H9 (cell line): ENCODE data around the gene OR8B3. TPM values are rescaled to one million over a fixed set of nuclear protein-coding genes. Genes with fewer than 3 reads are reported as not detected.

Experiments
- DNase-seq: peaks from one replicate; pipeline ENCODE4 v3.0.0-alpha.2; 2017
- H2AFZ ChIP-seq: one replicate; pipeline ENCODE4 v1.6.1; 2013; ENCODE audit warnings: mild to moderate bottlenecking, low read length, control low read depth, moderate library complexity
- H2AK5ac ChIP-seq: 2 replicates; pipeline ENCODE4 v1.6.1; 2013; ENCODE audit warnings: low read length, control low read depth, mixed read lengths; ENCODE audit not compliant: insufficient read length
- H2BK120ac ChIP-seq: one replicate; pipeline ENCODE4 v1.6.1; 2013; ENCODE audit warnings: low read depth, mild to moderate bottlenecking, low read length, control low read depth, inconsistent platforms; ENCODE audit not compliant: poor library complexity, severe bottlenecking
- H2BK12ac ChIP-seq: 2 replicates; pipeline ENCODE4 v1.6.1; 2013; ENCODE audit warnings: low read length, control low read depth, mixed read lengths, low read depth; ENCODE audit not compliant: insufficient read length
- H2BK15ac ChIP-seq: 2 replicates; pipeline ENCODE4 v1.6.1; 2013; ENCODE audit warnings: low read depth, low read length, control low read depth
- H2BK20ac ChIP-seq: one replicate; pipeline ENCODE4 v1.6.1; 2013; ENCODE audit warnings: low read depth, mild to moderate bottlenecking, low read length, control low read depth, inconsistent platforms; ENCODE audit not compliant: poor library complexity, severe bottlenecking
- H2BK5ac ChIP-seq: 2 replicates; pipeline ENCODE4 v1.6.1; 2013; ENCODE audit warnings: low read length, control low read depth, mixed read lengths; ENCODE audit not compliant: insufficient read length
- H3K14ac ChIP-seq: 2 replicates; pipeline ENCODE4 v1.6.1; 2013; ENCODE audit warnings: low read length, control low read depth; ENCODE audit not compliant: insufficient read depth
- H3K18ac ChIP-seq: 2 replicates; pipeline ENCODE4 v1.6.1; 2013; ENCODE audit warnings: low read depth, mild to moderate bottlenecking, mixed read lengths, low read length, control low read depth; ENCODE audit not compliant: insufficient read length
- H3K23ac ChIP-seq: 2 replicates; pipeline ENCODE4 v1.6.1; 2013; ENCODE audit warnings: low read length, control low read depth, mixed read lengths, low read depth; ENCODE audit not compliant: insufficient read length
- H3K23me2 ChIP-seq: 2 replicates; pipeline ENCODE4 v1.6.1; 2013; ENCODE audit warnings: low read depth, mild to moderate bottlenecking, mixed read lengths, low read length, control low read depth; ENCODE audit not compliant: insufficient read length, poor library complexity, severe bottlenecking
- H3K27ac ChIP-seq: 2 replicates; pipeline ENCODE4 v1.5.1; 2013; ENCODE audit warnings: low read length, control low read depth, mixed read lengths, low read depth; ENCODE audit not compliant: insufficient read length
- H3K27me3 ChIP-seq: 2 replicates; pipeline ENCODE4 v1.6.1; 2013; ENCODE audit warnings: low read length, control low read depth, inconsistent platforms; ENCODE audit not compliant: insufficient read depth
- H3K4ac ChIP-seq: 2 replicates; pipeline ENCODE4 v1.6.1; 2013; ENCODE audit warnings: low read depth, mild to moderate bottlenecking, control low read depth, inconsistent platforms, low read length, moderate library complexity
- H3K4me1 ChIP-seq: 2 replicates; pipeline ENCODE4 v1.6.1; 2013; ENCODE audit warnings: low read length, control low read depth, inconsistent platforms; ENCODE audit not compliant: insufficient read depth
- H3K4me2 ChIP-seq: 2 replicates; pipeline ENCODE4 v1.6.1; 2013; ENCODE audit warnings: low read length, control low read depth, mixed read lengths; ENCODE audit not compliant: insufficient read length, insufficient read depth
- H3K56ac ChIP-seq: 2 replicates; pipeline ENCODE4 v1.6.1; 2013; ENCODE audit warnings: low read depth, mild to moderate bottlenecking, mixed read lengths, low read length, control low read depth; ENCODE audit not compliant: insufficient read length
- H3K79me1 ChIP-seq: 2 replicates; pipeline ENCODE4 v1.6.1; 2013; ENCODE audit warnings: low read depth, mild to moderate bottlenecking, moderate library complexity, low read length, control low read depth, inconsistent platforms; ENCODE audit not compliant: insufficient read depth, poor library complexity, severe bottlenecking
- H3K79me2 ChIP-seq: 2 replicates; pipeline ENCODE4 v1.6.1; 2013; ENCODE audit warnings: low read length, control low read depth, inconsistent platforms; ENCODE audit not compliant: insufficient read depth
- H3K9ac ChIP-seq: 2 replicates; pipeline ENCODE4 v1.6.1; 2013; ENCODE audit warnings: low read length, control low read depth, mixed read lengths; ENCODE audit not compliant: insufficient read length; ENCODE audit errors: extremely low read depth
- H3K9me3 ChIP-seq: one replicate; pipeline ENCODE4 v1.6.1; 2013; ENCODE audit warnings: low read depth, low read length, inconsistent platforms; ENCODE audit not compliant: control insufficient read depth
- H3T11ph ChIP-seq: one replicate; pipeline ENCODE4 v1.6.1; 2013; ENCODE audit warnings: mild to moderate bottlenecking, low read length, control low read depth, inconsistent platforms
- H4K20me1 ChIP-seq: one replicate; pipeline ENCODE4 v1.6.1; 2013; ENCODE audit not compliant: control insufficient read depth, insufficient read length, insufficient read depth
- H4K5ac ChIP-seq: 2 replicates; pipeline ENCODE4 v1.6.1; 2013; ENCODE audit warnings: low read depth, mild to moderate bottlenecking, mixed read lengths, low read length, control low read depth; ENCODE audit not compliant: insufficient read length
- H4K8ac ChIP-seq: replicated peaks from 2 replicates; pipeline ENCODE4 v1.6.1; 2013; ENCODE audit warnings: low read length, control low read depth, mixed read lengths, low read depth; ENCODE audit not compliant: insufficient read length
- H4K91ac ChIP-seq: 2 replicates; pipeline ENCODE4 v1.6.1; 2013; ENCODE audit warnings: low read depth, mild to moderate bottlenecking, moderate library complexity, mixed read lengths, low read length, control low read depth; ENCODE audit not compliant: insufficient read length
- H3K27ac Mint-ChIP-seq, 3 experiments: 2 replicates in 2 of 3; 3 replicates in 1 of 3; pipeline ENCODE4 v1.8.0; 2020 to 2021; ENCODE audit warnings: mixed read lengths in 3 of 3, mild to moderate bottlenecking in 1 of 3, moderate library complexity in 1 of 3
- H3K27me3 Mint-ChIP-seq: 2 replicates; pipeline ENCODE4 v1.8.0; 2021; ENCODE audit warnings: low read depth, mild to moderate bottlenecking, moderate library complexity, mixed read lengths
- H3K36me3 Mint-ChIP-seq, 3 experiments: 2 replicates in 2 of 3; 3 replicates in 1 of 3; pipeline ENCODE4 v1.8.0; 2020 to 2021; ENCODE audit warnings: low read depth in 3 of 3, mixed read lengths in 3 of 3; ENCODE audit not compliant: insufficient read depth in 1 of 3
- H3K4me1 Mint-ChIP-seq, 2 experiments: 2 replicates each; pipeline ENCODE4 v1.8.0; 2020; ENCODE audit warnings: mixed read lengths in 2 of 2
- H3K4me3 Mint-ChIP-seq, 2 experiments: 2 replicates in 1 of 2; 3 replicates in 1 of 2; pipeline ENCODE4 v1.8.0; 2020 to 2021; ENCODE audit warnings: mild to moderate bottlenecking in 2 of 2, mixed read lengths in 2 of 2, moderate library complexity in 1 of 2
- H3K9me3 Mint-ChIP-seq, 2 experiments: 2 replicates in 1 of 2; 3 replicates in 1 of 2; pipeline ENCODE4 v1.8.0; 2020; ENCODE audit warnings: mild to moderate bottlenecking in 2 of 2, mixed read lengths in 2 of 2, moderate library complexity in 1 of 2
- CTCF ChIP-seq: fragments of 200-600 bp; sonication (generic); conservative IDR thresholded peaks from 3 replicates; pipeline ENCODE4 v1.8.0; 2021; ENCODE audit warnings: antibody characterized with exemption, mild to moderate bottlenecking
- long read RNA-seq: library from polyadenylated mRNA; unstranded; transcript quantifications from one replicate; pipeline ENCODE4 v2.0.0, GENCODE V29; 2020
- total RNA-seq: library from RNA; stranded (reverse); gene quantifications from 2 replicates; pipeline ENCODE4 v1.2.1, GENCODE V29; 2021

OR8B3 gene
- total RNA-seq, result not detected in 2 replicates
- long read RNA-seq, result 0 reads

DNA sequence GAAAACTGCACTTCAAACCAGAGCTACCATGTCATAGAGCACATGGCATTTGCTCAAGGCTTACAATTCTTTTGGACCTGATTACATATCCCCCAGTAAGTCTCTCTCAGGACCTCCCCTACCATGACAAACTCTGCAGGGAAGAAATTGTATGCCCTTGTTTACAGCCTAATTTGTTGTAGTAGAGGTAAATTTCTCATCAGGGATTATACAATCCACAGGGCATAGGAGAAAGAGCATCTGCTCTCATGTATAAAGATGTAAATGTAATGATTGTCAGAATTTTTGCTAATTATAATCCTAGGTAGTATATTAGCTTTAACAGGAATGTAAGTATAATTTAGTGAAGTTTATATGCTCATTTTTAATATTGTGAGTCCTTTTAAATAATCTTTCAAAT is at the start of gene OR8B3:
OR8B3 (minus strand) TSS at position 101 of the 400 bp plus-strand sequence. CDS start 1,673 bp downstream, outside the sequence.
- Histone ChIP-seq H2BK5ac (no peak within 1 kb of the TSS), H3K79me1 (no peaks in the 10 kb centered on the region), H3K23ac (no peak within 1 kb of the TSS), H3K9ac (no peak within 1 kb of the TSS), H4K20me1 (no peaks in the 10 kb centered on the region), H3K14ac (no peak within 1 kb of the TSS), H3K18ac (no peak within 1 kb of the TSS), H2BK20ac (no peak within 1 kb of the TSS), H3K27me3 (no peaks in the 10 kb centered on the region), H3K4me1 (no peaks in the 10 kb centered on the region), H3K4ac (no peak within 1 kb of the TSS), H4K5ac (no peak within 1 kb of the TSS), H3K79me2 (no peaks in the 10 kb centered on the region), H3T11ph (no peak within 1 kb of the TSS), H2BK12ac (no peak within 1 kb of the TSS), H2AK5ac (no peak within 1 kb of the TSS), H4K91ac (no peak within 1 kb of the TSS), H4K8ac (no peak within 1 kb of the TSS), H3K27ac (no peak within 1 kb of the TSS), H2AFZ (no peak within 1 kb of the TSS), H3K56ac (no peak within 1 kb of the TSS), H2BK120ac (no peak within 1 kb of the TSS), H2BK15ac (no peak within 1 kb of the TSS), H3K23me2 (no peaks in the 10 kb centered on the region), H3K4me2 (no peak within 1 kb of the TSS), H3K9me3 (no peaks in the 10 kb centered on the region)
- Mint-ChIP-seq H3K27ac (no peak within 1 kb of the TSS), H3K4me1 (peaks cover 2% of the 10 kb centered on the region in 2 experiments; a peak in 2 of 4 replicates), H3K36me3 (peaks cover 0 to 9% (median 4%) of the 10 kb centered on the region in 3 experiments; a peak in 5 of 7 replicates), H3K4me3 (no peak within 1 kb of the TSS), H3K9me3 (peaks cover 4 to 6% of the 10 kb centered on the region in 2 experiments), H3K27me3 (peaks cover 1% of the 10 kb centered on the region; the same call in 1 of the 2 replicates)
- TF ChIP-seq CTCF, result no peak
- DNase-seq, result no peak
